Measurements from ENCODE around the gene FAM163B. TPM values are rescaled to one million over a fixed set of nuclear protein-coding genes. Genes with fewer than 3 reads are reported as not detected.

FAM163B gene
- total and polyA plus RNA-seq, 9 of the 15 experiments (the other 6 are each of a cell fraction or from before 2014, with no cell fraction given) = not detected

GRCh38 chr9:133590231-133590855 is 18.8 kb downstream of the FAM163B start (continued):
- TF ChIP-seq THRB (CRISPR knock-in tag; conservative IDR thresholded peaks at IDR 0.05) (no peak), ZNF175 (CRISPR knock-in tag; IDR thresholded peaks at IDR 0.05; ENCODE audit: low read depth) (no peak), CREB3L1 (IDR thresholded peaks at IDR 0.05; ENCODE audit: borderline replicate concordance, low read depth) (no peak), HDGF (IDR thresholded peaks at IDR 0.05) (no peak), CBFB (CRISPR knock-in tag; IDR thresholded peaks at IDR 0.05) (no peak), TGIF2 (CRISPR knock-in tag; IDR thresholded peaks at IDR 0.05) (no peak), POLR2A (conservative IDR thresholded peaks at IDR 0.05) (no peak)

Data from K562 (cell line).